Gastroesophageal sphincter (tissue), 3 donors: ENCODE measurements around the gene TCN1.

Experiments
- POLR2A ChIP-seq, 2 donors: fragments of 450-650 bp; IDR thresholded peaks; one replicate each; pipeline ENCODE4 v1.6.1; 2017; ENCODE audit warnings: antibody characterized with exemption in 2 of 2, mild to moderate bottlenecking in 2 of 2, moderate library complexity in 1 of 2
- TF ChIP-seq, protein P1 (sequence below), 4 experiments: fragments of 200-600 bp in 2 of 4; fragments of 450-650 bp in 2 of 4; sonication (generic) in 1 of 4; IDR thresholded peaks; one replicate each; pipeline ENCODE4 v1.5.1; 2017 to 2019; ENCODE audit warnings: antibody characterized with exemption in 4 of 4, mild to moderate bottlenecking in 2 of 4, moderate library complexity in 2 of 4

DNA sequence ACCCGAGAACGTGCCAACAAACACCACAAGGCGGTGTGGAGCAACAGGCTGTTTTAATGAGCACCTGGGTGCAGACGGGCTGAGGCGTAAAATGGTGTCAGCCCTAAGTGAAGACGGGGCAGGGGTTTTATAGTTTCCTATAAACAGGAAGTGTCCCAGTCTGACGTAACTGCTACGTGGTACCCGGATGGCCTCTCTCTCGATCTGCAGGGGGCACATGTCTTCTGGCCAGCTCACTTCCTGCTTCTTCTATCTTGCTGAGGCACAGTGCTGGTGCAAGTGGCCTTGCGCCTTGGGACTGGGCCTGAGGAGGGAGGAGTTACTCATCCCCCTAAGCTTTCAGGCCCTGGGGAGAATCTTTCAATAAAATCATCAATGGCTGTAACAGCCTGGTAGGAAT is 33.2 kb upstream of the TCN1 start:
- TF ChIP-seq, protein P1, sequence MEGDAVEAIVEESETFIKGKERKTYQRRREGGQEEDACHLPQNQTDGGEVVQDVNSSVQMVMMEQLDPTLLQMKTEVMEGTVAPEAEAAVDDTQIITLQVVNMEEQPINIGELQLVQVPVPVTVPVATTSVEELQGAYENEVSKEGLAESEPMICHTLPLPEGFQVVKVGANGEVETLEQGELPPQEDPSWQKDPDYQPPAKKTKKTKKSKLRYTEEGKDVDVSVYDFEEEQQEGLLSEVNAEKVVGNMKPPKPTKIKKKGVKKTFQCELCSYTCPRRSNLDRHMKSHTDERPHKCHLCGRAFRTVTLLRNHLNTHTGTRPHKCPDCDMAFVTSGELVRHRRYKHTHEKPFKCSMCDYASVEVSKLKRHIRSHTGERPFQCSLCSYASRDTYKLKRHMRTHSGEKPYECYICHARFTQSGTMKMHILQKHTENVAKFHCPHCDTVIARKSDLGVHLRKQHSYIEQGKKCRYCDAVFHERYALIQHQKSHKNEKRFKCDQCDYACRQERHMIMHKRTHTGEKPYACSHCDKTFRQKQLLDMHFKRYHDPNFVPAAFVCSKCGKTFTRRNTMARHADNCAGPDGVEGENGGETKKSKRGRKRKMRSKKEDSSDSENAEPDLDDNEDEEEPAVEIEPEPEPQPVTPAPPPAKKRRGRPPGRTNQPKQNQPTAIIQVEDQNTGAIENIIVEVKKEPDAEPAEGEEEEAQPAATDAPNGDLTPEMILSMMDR (IDR thresholded peaks at IDR 0.05), result no peak
- TF ChIP-seq POLR2A (IDR thresholded peaks at IDR 0.05), result no peak
